HG03439 (cell line): Measurements from ENCODE around the gene SHISA5.
"Not testable (repeated sequence)": the region's sequence is repeated elsewhere in the genome, so short reads cannot be mapped to it uniquely, and the experiment has no call there.

Experiments used
- ATAC-seq: cut with Tn5 transposase; IDR thresholded peaks from one replicate; pipeline ENCODE4 v1.9.1; 2021; ENCODE audit warnings: mild to moderate bottlenecking, moderate library complexity; ENCODE audit not compliant: unreplicated experiment

SHISA5 gene

DNA sequence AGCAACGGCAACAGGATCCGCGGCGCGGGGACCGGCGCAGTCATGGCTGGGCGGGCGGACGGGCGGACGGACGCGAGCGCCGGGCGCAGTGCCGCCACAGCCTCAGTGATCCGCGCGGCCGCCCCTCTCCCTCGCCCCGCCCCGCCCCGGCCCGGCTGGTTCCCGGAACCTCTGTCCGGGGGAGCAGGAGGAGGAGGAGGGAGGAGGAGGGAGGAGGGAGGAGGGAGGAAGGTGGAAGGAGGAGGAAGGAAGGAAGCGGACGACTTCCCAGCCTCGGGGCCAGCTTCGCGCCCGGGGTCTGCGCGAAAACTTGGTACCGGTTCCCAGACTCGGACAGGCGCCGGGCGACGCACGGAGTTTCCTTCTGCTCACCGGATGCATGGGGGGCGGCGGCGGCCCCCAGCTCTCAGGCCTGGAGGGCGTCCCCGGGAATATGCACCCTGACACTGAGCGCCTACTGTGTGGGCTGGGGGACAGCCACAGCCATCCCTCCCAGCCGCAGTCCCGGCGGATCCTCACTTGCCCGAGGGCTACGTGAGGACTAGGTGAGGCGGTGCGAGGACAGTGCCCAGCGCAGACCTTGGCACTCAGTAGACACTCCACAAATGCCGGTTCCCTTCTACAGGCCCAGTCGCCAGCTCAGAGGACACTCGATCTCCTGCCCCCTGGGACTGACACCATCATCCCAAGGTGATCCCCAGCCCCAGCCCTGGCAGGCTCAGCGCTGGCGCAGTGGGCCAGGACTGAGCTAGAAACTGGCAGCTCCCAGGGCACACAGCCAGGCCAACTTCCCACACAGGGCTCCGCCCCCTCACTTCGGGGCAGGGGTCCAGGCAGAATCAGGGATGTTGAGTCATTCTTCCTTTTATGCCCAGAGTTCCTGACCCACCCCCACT, at the start of gene SHISA5:
TSS of gene SHISA5 (minus strand) at position 124 of the 896 bp plus-strand sequence. CDS start at position 44, 80 bp downstream.
- ATAC-seq = no peak

DNA sequence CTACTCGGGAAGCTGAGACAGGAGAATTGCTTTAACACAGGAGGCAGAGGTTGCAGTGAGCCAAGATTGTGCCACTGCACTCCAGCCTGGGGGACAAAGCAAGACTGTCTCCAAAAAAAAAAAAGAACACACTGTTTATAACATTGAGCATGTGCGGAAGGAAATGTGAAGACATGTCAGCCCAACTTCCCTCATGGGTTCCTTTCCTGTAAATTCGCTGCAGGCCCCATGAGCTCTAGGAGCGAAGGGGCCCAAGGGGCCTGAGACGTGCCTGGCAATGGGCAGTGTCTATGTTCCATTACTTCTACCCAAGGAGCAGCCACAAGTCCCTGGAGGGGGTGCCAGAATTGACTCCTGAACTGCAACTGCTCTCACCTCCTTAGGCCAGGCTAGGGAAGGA, 49.4 kb upstream of the SHISA5 start:
- no peak for ATAC-seq

GRCh38 chr3:48552111-48552951, 48.4 kb upstream of the SHISA5 start:
- no peak for ATAC-seq

GRCh38 chr3:48551651-48552050, 47.7 kb upstream of the SHISA5 start:
- not testable (repeated sequence) for ATAC-seq

DNA sequence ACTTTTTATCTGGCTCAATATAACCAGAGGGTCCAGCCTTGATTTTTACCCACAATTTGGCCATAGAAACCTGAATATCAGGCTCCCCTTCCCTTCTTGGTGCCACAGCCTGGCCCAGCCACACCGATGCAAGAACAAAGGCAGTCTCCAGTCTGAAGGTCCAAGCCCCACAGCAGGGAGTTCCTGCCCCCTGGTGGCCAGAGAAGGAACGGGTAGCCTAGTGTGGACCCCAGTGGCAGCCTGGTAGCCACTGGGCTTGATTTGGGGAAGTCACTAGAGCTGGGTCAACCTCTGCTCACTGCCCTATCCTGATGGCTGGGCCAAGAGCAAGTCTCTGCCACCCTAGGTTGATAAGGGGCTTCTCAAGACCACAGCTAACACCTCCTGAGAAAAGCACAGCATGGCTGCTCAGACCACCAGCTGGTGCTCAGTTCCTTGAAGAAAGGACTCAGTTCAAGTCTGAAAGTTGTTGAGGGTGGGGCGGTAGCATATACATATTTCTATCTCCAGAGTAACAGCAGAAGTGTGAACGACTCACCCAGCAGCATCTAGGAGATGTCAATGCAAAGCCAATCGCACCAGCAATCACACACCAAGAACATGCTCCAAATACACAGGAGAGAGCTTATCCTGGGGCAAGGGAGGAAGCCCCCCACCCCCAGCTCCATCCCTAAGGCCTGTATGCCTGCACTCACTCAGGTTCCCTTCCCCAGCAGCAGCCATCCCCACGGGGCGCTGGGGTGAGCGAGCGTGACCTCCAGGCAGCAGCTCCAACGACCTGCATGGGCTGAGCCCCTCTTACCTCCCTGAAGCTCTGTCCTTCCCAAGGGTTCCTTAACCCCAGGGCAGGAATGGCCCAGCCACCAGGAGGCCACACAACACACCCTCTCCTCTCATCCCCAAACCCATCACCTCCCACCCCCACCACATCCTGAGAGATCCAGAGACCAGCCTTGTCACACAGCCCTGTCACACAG, 45.0 kb upstream of the SHISA5 start:
- peak; percentile 60 for ATAC-seq

DNA sequence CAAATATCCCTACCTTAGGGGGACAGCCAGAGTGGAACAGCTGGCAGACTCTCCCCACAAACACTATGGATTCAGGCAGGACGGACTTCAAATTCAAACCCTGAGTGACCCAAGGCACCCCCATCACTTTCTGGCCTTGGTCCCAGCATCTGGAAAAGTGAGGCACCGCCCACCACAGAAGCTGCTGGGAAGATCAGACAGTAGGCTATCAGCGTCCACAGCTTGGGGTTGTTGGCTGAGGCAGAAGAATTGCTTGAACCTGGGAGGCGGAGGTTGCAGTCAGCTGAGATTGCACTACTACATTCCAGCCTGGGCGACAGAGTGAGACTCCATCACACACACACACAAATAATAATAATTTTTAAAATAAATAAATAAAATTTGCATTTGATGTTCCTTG, 44.2 kb upstream of the SHISA5 start:
- no peak for ATAC-seq

- no peak for ATAC-seq
Observed at GRCh38 chr3:48546203-48546829, 42.3 kb upstream of the SHISA5 start.

DNA sequence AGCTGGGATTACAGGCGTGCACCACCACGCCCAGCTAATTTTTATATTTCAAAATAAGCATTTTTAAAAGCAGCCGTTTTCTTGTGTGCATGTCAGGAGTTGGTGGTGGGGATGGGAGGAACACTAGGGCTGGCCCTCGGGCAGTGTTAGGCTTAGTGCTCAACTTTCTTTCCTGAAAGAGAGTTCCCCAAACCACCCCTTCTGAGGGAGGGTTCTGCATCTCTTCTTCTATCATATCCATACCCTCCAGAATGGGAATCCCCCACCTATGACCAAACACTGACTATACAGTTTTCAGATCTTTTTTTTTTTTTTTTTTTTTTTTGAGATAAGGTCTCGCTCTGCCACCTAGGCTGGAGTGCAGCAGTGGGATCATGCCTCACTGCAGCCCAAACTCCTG, 40.2 kb upstream of the SHISA5 start:
- ATAC-seq = no peak

- ATAC-seq = no peak
Observed at GRCh38 chr3:48543271-48543866, 39.4 kb upstream of the SHISA5 start.

DNA sequence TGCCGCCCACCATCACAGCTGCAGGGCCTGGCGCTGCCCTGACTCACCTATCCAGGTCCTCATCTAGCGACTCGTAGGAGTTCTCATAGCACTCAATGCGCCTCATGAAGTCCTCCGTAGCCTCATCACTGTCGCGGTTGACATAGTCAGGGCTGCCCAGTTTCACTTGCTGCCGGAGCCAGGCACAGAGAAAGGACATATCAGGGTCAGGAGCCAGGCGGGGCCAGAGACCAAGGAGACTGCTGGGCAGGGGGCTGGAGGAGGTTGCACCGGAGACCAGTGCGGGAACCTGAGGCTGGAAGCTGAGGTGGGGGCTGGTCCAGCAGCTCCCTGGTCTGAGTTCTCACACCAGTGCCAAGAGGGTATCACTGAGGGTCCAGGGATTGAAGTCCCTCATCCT, 34.5 kb upstream of the SHISA5 start:
- no peak for ATAC-seq

- ATAC-seq = no peak
Observed at GRCh38 chr3:48536785-48537184, 32.8 kb upstream of the SHISA5 start.

DNA sequence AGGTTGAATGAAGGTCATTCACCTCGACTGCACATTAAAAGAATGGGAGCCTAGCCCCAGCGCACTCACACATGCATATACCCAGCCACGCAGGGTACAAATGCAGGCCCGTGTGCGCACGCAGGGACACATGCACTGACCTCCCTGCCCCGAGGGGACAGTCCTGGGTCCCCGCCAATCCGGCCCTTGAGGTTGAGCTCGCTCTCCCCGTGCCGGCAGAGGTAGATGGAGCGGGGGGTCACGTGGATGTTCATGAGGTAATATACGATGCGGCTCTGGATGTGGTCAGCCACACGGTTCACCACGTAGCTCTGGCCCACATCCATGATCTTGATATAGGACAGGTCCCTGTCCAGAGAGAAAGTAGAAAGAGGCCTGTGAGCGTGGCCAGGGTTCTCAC, 32.1 kb upstream of the SHISA5 start:
- no peak for ATAC-seq

DNA sequence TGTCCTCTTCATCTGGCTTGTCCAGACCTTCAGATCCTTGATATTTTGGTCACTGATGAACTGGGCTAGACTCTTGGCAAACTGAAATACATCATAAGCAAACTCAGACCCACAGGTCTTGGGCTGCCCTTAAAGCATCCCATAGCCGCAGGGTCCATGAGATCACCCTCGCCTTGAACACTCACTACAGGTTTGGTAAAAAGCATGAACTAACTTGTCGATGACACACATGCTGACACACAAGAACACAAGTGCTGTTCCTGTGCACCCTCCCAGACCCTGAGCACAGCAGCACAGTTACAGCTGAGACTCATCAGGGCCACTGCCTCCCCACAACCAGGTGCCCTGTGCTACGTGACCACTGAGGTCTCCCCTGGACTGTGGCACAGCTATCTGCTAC, 31.6 kb upstream of the SHISA5 start:
- ATAC-seq = no peak

- no peak for ATAC-seq
Observed at GRCh38 chr3:48532977-48533337, 29.0 kb upstream of the SHISA5 start.

DNA sequence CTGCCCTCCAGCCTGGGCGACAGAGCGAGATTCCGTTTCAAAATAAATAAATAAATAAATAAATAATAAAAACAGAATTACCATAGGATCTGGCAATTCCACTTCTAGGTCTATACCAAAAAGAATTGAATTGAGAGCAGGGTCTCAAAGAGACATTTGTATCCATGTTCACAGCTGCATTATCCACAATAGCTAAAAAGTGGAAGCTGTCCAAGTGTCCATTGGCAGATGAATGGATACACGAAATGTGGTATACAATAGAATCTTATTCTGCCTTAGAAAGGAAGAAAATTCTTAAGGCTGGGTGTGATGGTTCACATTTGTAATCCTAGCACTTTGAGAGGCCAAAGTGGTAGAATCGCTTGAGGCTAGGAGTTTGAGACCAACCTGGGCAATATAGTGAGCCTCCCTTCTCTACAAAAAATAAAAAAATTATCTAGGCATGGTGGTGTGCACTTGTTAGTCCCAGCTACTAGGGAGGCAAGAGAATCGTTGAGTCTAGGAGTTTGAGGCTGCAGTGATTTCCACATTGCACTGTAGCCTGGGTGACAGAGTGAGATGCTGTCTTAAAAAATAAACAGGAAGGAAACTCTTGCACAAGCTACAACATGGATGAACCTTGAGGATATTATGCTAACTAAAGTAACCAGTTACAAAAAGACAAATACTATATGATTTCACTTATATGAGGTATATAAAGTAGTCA, 28.4 kb upstream of the SHISA5 start:
- ATAC-seq = no peak

DNA sequence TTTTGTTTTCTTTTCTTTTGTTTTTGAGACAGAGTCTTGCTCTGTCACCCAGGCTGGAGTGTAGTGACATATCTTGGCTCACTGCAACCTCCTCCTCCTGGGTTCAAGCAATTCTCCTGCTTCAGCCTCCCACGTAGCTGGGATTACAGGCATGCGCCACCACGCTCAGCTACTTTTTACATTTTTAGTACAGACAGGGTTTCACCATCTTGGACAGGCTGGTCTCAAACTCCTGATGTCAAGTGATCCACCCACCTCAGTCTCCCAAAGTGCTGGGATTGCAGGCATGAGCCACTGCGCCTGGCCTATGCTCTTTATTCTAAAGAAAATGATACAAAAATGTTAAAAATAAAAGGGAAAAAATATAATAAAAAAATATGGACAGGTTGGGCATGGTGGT, 26.7 kb upstream of the SHISA5 start:
- not testable (repeated sequence) for ATAC-seq

DNA sequence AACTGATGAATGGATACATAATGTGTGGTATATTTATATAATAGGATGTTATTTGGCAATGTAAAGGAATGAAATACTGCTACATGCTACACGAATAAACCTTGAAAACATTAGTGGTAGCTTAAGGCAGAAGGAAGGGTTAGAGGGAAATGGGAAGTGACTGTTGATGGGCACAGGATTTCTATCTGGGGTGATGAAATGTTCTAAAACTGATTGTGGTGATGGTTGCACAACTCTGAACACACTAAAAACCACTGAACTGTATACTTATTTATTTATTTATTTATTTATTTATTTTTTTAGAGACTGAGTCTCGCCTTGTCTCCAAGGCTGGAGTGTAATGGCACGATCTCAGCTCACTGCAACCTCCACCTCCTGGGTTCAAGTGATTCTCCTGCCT, 24.8 kb upstream of the SHISA5 start:
- no peak for ATAC-seq

DNA sequence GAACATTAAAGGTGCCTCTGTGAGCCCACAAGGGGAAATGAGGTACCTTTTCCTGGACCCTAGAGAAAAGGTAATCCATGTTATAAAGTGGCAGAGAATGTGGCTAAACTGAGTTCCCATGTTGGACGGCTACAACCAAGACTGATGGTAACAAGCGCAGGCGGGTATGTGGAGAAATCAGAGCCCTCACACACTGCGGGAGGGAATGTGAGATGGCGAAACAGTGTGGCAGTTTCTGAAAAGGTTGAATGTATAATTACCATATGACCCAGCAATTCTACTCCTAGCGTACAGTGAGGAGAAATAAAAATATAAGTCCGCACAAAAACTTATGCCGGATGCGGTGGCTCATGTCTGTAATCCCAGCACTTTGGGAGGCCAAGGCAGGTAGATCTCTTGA, 24.1 kb upstream of the SHISA5 start:
- no peak for ATAC-seq

- ATAC-seq = no peak
Observed at GRCh38 chr3:48524970-48525369, 21.0 kb upstream of the SHISA5 start.
